Prostate gland (tissue), 2 donors: ENCODE results near the gene EVC2.

Source experiments
- CTCF ChIP-seq, 4 experiments: fragments of 200-600 bp in 2 of 4; fragments of 450-650 bp in 2 of 4; sonication (generic) in 2 of 4; IDR thresholded peaks; 1 replicate in 3 of 4; 2 replicates in 1 of 4; pipeline ENCODE4 v1.5.1; 2016 to 2019; ENCODE audit warnings: antibody characterized with exemption in 4 of 4, mild to moderate bottlenecking in 2 of 4, moderate library complexity in 2 of 4
- POLR2A ChIP-seq: fragments of 450-650 bp; IDR thresholded peaks from one replicate; pipeline ENCODE4 v1.6.1; 2016; ENCODE audit warnings: antibody characterized with exemption, mild to moderate bottlenecking

GRCh38 chr4:5562476-5562875, 145.9 kb downstream of the EVC2 start:
- TF ChIP-seq POLR2A (no peak), CTCF (IDR thresholded peaks at IDR 0.05) (no peak)
